ENCODE data around the gene RFPL3. TPM values are rescaled to one million over a fixed set of nuclear protein-coding genes. Genes with fewer than 3 reads are reported as not detected.
"Not testable (repeated sequence)": the region's sequence is repeated elsewhere in the genome, so short reads cannot be mapped to it uniquely, and the experiment has no call there.

Gene RFPL3
- polyA plus RNA-seq, 1 donor = 0.25 TPM

- DNase-seq = no peak
These were observed 3.8 kb upstream of the RFPL3 start for GRCh38 chr22:32353840-32354239.

- DNase-seq = no peak
These were observed 3.0 kb upstream of the RFPL3 start for GRCh38 chr22:32354360-32355351.

- no peak for DNase-seq
These were observed 1.9 kb upstream of the RFPL3 start for GRCh38 chr22:32355760-32356159.

GRCh38 chr22:32360096-32360495 lies 2.4 kb downstream of the RFPL3 start:
- not testable (repeated sequence) for DNase-seq

- DNase-seq = no peak
These were observed 3.6 kb downstream of the RFPL3 start for GRCh38 chr22:32361257-32361656.

- no peak for DNase-seq
These were observed 6.5 kb downstream of the RFPL3 start for GRCh38 chr22:32364210-32364609.

GRCh38 chr22:32375678-32376450 lies 18.2 kb downstream of the RFPL3 start:
- DNase-seq = no peak

- no peak for DNase-seq
These were observed 19.0 kb downstream of the RFPL3 start for GRCh38 chr22:32376681-32377080.

GRCh38 chr22:32378707-32379272 lies 21.1 kb downstream of the RFPL3 start:
- DNase-seq = peak; percentile 49

GRCh38 chr22:32380991-32381390 lies 23.3 kb downstream of the RFPL3 start:
- no peak for DNase-seq

GRCh38 chr22:32385681-32386080 lies 28.0 kb downstream of the RFPL3 start:
- DNase-seq = no peak

GRCh38 chr22:32389685-32390084 lies 32.0 kb downstream of the RFPL3 start:
- DNase-seq = peak; percentile 18

- no peak for DNase-seq
These were observed 37.4 kb downstream of the RFPL3 start for GRCh38 chr22:32395107-32395506.

- no peak for DNase-seq
These were observed 38.6 kb downstream of the RFPL3 start for GRCh38 chr22:32396255-32396654.

GRCh38 chr22:32396746-32397145 lies 39.1 kb downstream of the RFPL3 start:
- DNase-seq = no peak

GRCh38 chr22:32401486-32401885 lies 43.8 kb downstream of the RFPL3 start:
- no peak for DNase-seq

- no peak for DNase-seq
These were observed 46.4 kb downstream of the RFPL3 start for GRCh38 chr22:32404021-32404420.

- DNase-seq = peak; percentile 15
These were observed 49.6 kb downstream of the RFPL3 start for GRCh38 chr22:32407312-32407711.

GRCh38 chr22:32407936-32408335 lies 50.3 kb downstream of the RFPL3 start:
- DNase-seq = no peak

GRCh38 chr22:32409977-32410376 lies 52.3 kb downstream of the RFPL3 start:
- DNase-seq = no peak

GRCh38 chr22:32410459-32410858 lies 52.8 kb downstream of the RFPL3 start:
- no peak for DNase-seq
